HCT116 (cell line): Measurements from ENCODE around the gene HS6ST3. TPM values are rescaled to one million over a fixed set of nuclear protein-coding genes. Genes with fewer than 3 reads are reported as not detected.

ENCODE experiments used
- ATAC-seq: fragments of 200-7000 bp; cut with Tn5 transposase; 2 replicates; pipeline ENCODE4 v1.9.1; 2020; ENCODE audit warnings: mild to moderate bottlenecking, moderate library complexity
- BruUV-seq: library from RNA; stranded (reverse); fragments of 400-500 nt; replicated peaks from 2 replicates; lab custom pipeline; 2021; lab: Mats Ljungman, UMichigan
- CTCF ChIA-PET: fragments of 300-600 bp; sonication (Branson Sonifier 250); formaldehyde crosslinking; loops from one replicate; lab custom pipeline; 2021; ENCODE audit warnings: antibody characterized with exemption; lab: Charles Lee
- POLR2A ChIA-PET: fragments of 300-600, 350-600 bp; sonication (Branson Sonifier 250); formaldehyde crosslinking; loops from one replicate; lab custom pipeline; 2021; ENCODE audit warnings: antibody characterized with exemption; lab: Charles Lee
- RAD21 ChIA-PET, 2 experiments: fragments of 300-600 bp; sonication (Branson Sonifier 250); formaldehyde crosslinking; loops; one replicate each; lab custom pipeline; 2023; ENCODE audit warnings: low total read pairs in 2 of 2; ENCODE audit not compliant: uncharacterized antibody in 2 of 2, unreplicated experiment in 2 of 2, low non-redundant PET in 1 of 2; lab: Charles Lee
- DNase-seq: peaks from one replicate; pipeline ENCODE4 v3.0.0-alpha.2; 2010; ENCODE audit warnings: low read depth, low spot score
- H2AFZ ChIP-seq: fragments of 200-600 bp; shearing (Covaris generic), sonication (generic); 2 replicates; pipeline ENCODE4 v1.6.1; 2017; ENCODE audit warnings: low read depth, mixed run types, mixed read lengths, antibody characterized with exemption, low read length; ENCODE audit not compliant: poor library complexity, severe bottlenecking
- H3K27ac ChIP-seq: 2 replicates; pipeline ENCODE4 v1.5.1; 2012; ENCODE audit warnings: low read depth, low read length
- H3K27me3 ChIP-seq: fragments of 200-600 bp; sonication (generic); 2 replicates; pipeline ENCODE4 v1.6.1; 2016; ENCODE audit warnings: mixed run types, low read length, mixed read lengths; ENCODE audit not compliant: insufficient read depth
- H3K36me3 ChIP-seq, 2 experiments: fragments of 200-500 bp in 1 of 2; fragments of 200-600 bp in 1 of 2; sonication (Bioruptor generic) in 1 of 2; sonication (generic) in 1 of 2; 2 replicates each; pipeline versions ENCODE4 v1.5.1 to v1.6.1; 2014 to 2016; ENCODE audit warnings: low read length in 2 of 2, inconsistent platforms in 1 of 2, mixed read lengths in 1 of 2, mixed run types in 1 of 2; ENCODE audit not compliant: insufficient read depth in 2 of 2, control insufficient read depth in 1 of 2
- H3K4me1 ChIP-seq, 2 experiments: fragments of 200-600 bp in 1 of 2; sonication (generic) in 1 of 2; 2 replicates each; pipeline versions ENCODE4 v1.5.1 to v1.6.1; 2012 to 2017; ENCODE audit warnings: low read length in 2 of 2, inconsistent platforms in 1 of 2, mild to moderate bottlenecking in 1 of 2, mixed read lengths in 1 of 2, mixed run types in 1 of 2, moderate library complexity in 1 of 2; ENCODE audit not compliant: insufficient read depth in 2 of 2, control insufficient read depth in 1 of 2
- H3K4me2 ChIP-seq: fragments of 200-600 bp; sonication (generic); 2 replicates; pipeline ENCODE4 v1.6.1; 2017; ENCODE audit warnings: mixed run types, low read length, mixed read lengths
- H3K4me3 ChIP-seq, 2 experiments: fragments of 200-600 bp in 1 of 2; sonication (generic) in 1 of 2; replicated peaks in 1 of 2; 2 replicates each; pipeline ENCODE4 v1.5.1; 2011 to 2016; ENCODE audit warnings: low read length in 2 of 2, control low read depth in 1 of 2, low read depth in 1 of 2, mild to moderate bottlenecking in 1 of 2, mixed read lengths in 1 of 2, mixed run types in 1 of 2
- H3K79me2 ChIP-seq: fragments of 200-600 bp; sonication (generic); 2 replicates; pipeline ENCODE4 v1.6.1; 2017; ENCODE audit warnings: mild to moderate bottlenecking, mixed run types, low read length, moderate library complexity, mixed read lengths; ENCODE audit not compliant: insufficient read depth
- H3K9ac ChIP-seq: fragments of 200-600 bp; sonication (generic); 2 replicates; pipeline ENCODE4 v1.6.1; 2016; ENCODE audit warnings: low read length, mixed read lengths
- H3K9me2 ChIP-seq: fragments of 200-600 bp; sonication (generic), shearing (Covaris generic); 2 replicates; pipeline ENCODE4 v1.6.1; 2017; ENCODE audit warnings: mixed run types, mild to moderate bottlenecking, moderate library complexity; ENCODE audit not compliant: insufficient read depth
- H3K9me3 ChIP-seq, 2 experiments: fragments of 200-500 bp in 1 of 2; fragments of 200-600 bp in 1 of 2; sonication (Bioruptor generic) in 1 of 2; sonication (generic) in 1 of 2; 2 replicates each; pipeline ENCODE4 v1.6.1; 2014 to 2017; ENCODE audit warnings: low read length in 2 of 2, mixed read lengths in 2 of 2, inconsistent platforms in 1 of 2, low read depth in 1 of 2, mild to moderate bottlenecking in 1 of 2, mixed run types in 1 of 2, moderate library complexity in 1 of 2; ENCODE audit not compliant: control insufficient read depth in 1 of 2, insufficient read depth in 1 of 2
- H4K20me1 ChIP-seq: fragments of 200-600 bp; sonication (generic), shearing (Covaris generic); 2 replicates; pipeline ENCODE4 v1.6.1; 2017; ENCODE audit warnings: mixed run types, mild to moderate bottlenecking, moderate library complexity; ENCODE audit not compliant: insufficient read depth
- CBX3 ChIP-seq: IDR thresholded peaks from 2 replicates; pipeline ENCODE4 v1.6.1; 2012; ENCODE audit warnings: low read depth
- CEBPB ChIP-seq: IDR thresholded peaks from 2 replicates; pipeline ENCODE4 v1.6.1; 2012; ENCODE audit warnings: low read depth
- CTCF ChIP-seq, 3 experiments: fragments of 200-600 bp in 1 of 3; sonication (generic) in 1 of 3; IDR thresholded peaks in 2 of 3; conservative IDR thresholded peaks in 1 of 3; 2 replicates each; pipeline ENCODE4 v1.5.1; 2012 to 2017; ENCODE audit warnings: low read depth in 2 of 3, low read length in 2 of 3, antibody characterized with exemption in 1 of 3, borderline replicate concordance in 1 of 3, control low read depth in 1 of 3, mild to moderate bottlenecking in 1 of 3, mixed read lengths in 1 of 3, mixed run types in 1 of 3, moderate library complexity in 1 of 3; ENCODE audit not compliant: insufficient read depth in 1 of 3
- ELF1 ChIP-seq: IDR thresholded peaks from 2 replicates; pipeline ENCODE4 v1.6.1; 2012; ENCODE audit warnings: low read depth, borderline replicate concordance
- EZH2 ChIP-seq: fragments of 200-600 bp; sonication (generic); IDR thresholded peaks from 2 replicates; pipeline ENCODE4 v1.6.1; 2017; ENCODE audit warnings: antibody characterized with exemption, mixed run types
- EZH2phosphoT487 ChIP-seq: fragments of 200-600 bp; IDR thresholded peaks from 2 replicates; pipeline ENCODE4 v1.6.1; 2018; ENCODE audit warnings: antibody characterized with exemption, borderline replicate concordance
- MAX ChIP-seq: IDR thresholded peaks from 2 replicates; pipeline ENCODE4 v1.6.1; 2012
- POLR2A ChIP-seq: IDR thresholded peaks from 2 replicates; pipeline ENCODE4 v1.7.0; 2011; ENCODE audit warnings: borderline replicate concordance; ENCODE audit not compliant: insufficient read depth, insufficient read length; ENCODE audit errors: extremely low read depth
- POLR2AphosphoS5 ChIP-seq: IDR thresholded peaks from 2 replicates; pipeline ENCODE4 v1.6.1; 2011; ENCODE audit warnings: mild to moderate bottlenecking, low read depth, low read length, moderate library complexity
- REST ChIP-seq: IDR thresholded peaks from 2 replicates; pipeline ENCODE4 v1.6.1; 2012; ENCODE audit warnings: low read depth
- SP1 ChIP-seq: IDR thresholded peaks from 2 replicates; pipeline ENCODE4 v1.6.1; 2012; ENCODE audit warnings: low read depth
- SRF ChIP-seq: IDR thresholded peaks from 2 replicates; pipeline ENCODE4 v1.6.1; 2012; ENCODE audit warnings: low read depth
- TCF7L2 ChIP-seq: IDR thresholded peaks from 2 replicates; pipeline ENCODE4 v1.7.0; 2011; ENCODE audit warnings: borderline replicate concordance, inconsistent platforms; ENCODE audit not compliant: insufficient read depth, insufficient read length; ENCODE audit errors: extremely low read depth
- ZFX ChIP-seq: fragments of 450-650 bp; IDR thresholded peaks from 2 replicates; pipeline ENCODE4 v1.6.1; 2017
- ZNF274 ChIP-seq: fragments of 200-500 bp; sonication (Bioruptor generic); IDR thresholded peaks from 2 replicates; pipeline ENCODE4 v1.6.1; 2014; ENCODE audit warnings: mild to moderate bottlenecking, low read depth, low read length, inconsistent platforms
- intact Hi-C: fragments of 100-400 bp; cut with micrococcal nuclease; formaldehyde crosslinking; loops from 2 replicates; pipeline ENCODE4 v1.10.0; 2022
- total RNA-seq: library from RNA; stranded (reverse); gene quantifications from one replicate; pipeline ENCODE4 v1.2.1, GENCODE V29; 2021; ENCODE audit not compliant: unreplicated experiment
- TF ChIP-seq, protein P1 (sequence below): IDR thresholded peaks from 2 replicates; pipeline ENCODE4 v1.6.1; 2011; ENCODE audit warnings: mild to moderate bottlenecking, low read length, moderate library complexity; ENCODE audit not compliant: insufficient replicate concordance; ENCODE audit errors: extremely low read depth

HS6ST3 gene
- total RNA-seq, 1 experiment from 2014 or later, result 0.10 TPM

- ATAC-seq, result no peak
- Histone ChIP-seq H3K4me2 (no peak overlapping the region), H3K79me2 (no peaks in the 10 kb centered on the region), H3K27ac (no peak overlapping the region), H4K20me1 (no peaks in the 10 kb centered on the region; the same call in 1 of the 2 replicates), H3K36me3 (no peaks in the 10 kb centered on the region), H2AFZ (no peak overlapping the region), H3K4me3 (no peak overlapping the region), H3K9ac (no peak overlapping the region), H3K9me2 (no peaks in the 10 kb centered on the region), H3K9me3 (no peaks in the 10 kb centered on the region), H3K4me1 (no peaks in the 10 kb centered on the region), H3K27me3 (no peaks in the 10 kb centered on the region)
- no TSS peak for BruUV-seq
- intact Hi-C loops, result no loop called here
- no peak for DNase-seq
- RAD21 ChIA-PET, result no interaction called here
- CTCF ChIA-PET, result no interaction called here
- POLR2A ChIA-PET, result no interaction called here
- TF ChIP-seq CEBPB (no peak), ZFX (no peak), SP1 (no peak), ELF1 (no peak), POLR2A (no peak), TCF7L2 (no peak), CTCF (IDR thresholded peaks at IDR 0.05 in 2 of 3, conservative IDR thresholded peaks at IDR 0.05 in 1 of 3; ENCODE audit: borderline replicate concordance in 1 of 3, insufficient read depth in 1 of 3, low read depth in 2 of 3, low read length in 2 of 3) (no peak), SRF (no peak), MAX (no peak), CBX3 (no peak), EZH2phosphoT487 (no peak), ZNF274 (no peak), REST (no peak), POLR2AphosphoS5 (no peak), EZH2 (no peak)
- TF ChIP-seq, protein P1, sequence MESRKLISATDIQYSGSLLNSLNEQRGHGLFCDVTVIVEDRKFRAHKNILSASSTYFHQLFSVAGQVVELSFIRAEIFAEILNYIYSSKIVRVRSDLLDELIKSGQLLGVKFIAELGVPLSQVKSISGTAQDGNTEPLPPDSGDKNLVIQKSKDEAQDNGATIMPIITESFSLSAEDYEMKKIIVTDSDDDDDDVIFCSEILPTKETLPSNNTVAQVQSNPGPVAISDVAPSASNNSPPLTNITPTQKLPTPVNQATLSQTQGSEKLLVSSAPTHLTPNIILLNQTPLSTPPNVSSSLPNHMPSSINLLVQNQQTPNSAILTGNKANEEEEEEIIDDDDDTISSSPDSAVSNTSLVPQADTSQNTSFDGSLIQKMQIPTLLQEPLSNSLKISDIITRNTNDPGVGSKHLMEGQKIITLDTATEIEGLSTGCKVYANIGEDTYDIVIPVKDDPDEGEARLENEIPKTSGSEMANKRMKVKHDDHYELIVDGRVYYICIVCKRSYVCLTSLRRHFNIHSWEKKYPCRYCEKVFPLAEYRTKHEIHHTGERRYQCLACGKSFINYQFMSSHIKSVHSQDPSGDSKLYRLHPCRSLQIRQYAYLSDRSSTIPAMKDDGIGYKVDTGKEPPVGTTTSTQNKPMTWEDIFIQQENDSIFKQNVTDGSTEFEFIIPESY, result no peak
Measured at GRCh38 chr13:96525715-96526114, 435.8 kb downstream of the HS6ST3 start.
